22Rv1 (cell line): ENCODE results near the gene DOCK7.

Source experiments
- H3K27ac ChIP-seq: fragments of 450-650 bp; 2 replicates; pipeline ENCODE4 v1.5.1; 2017
- ZFX ChIP-seq: fragments of 450-650 bp; IDR thresholded peaks from 2 replicates; pipeline ENCODE4 v1.6.1; 2017; ENCODE audit warnings: antibody characterized with exemption, borderline replicate concordance
- TF ChIP-seq, protein P1 (sequence below): fragments of 450-650 bp; IDR thresholded peaks from 2 replicates; pipeline ENCODE4 v1.5.1; 2017; ENCODE audit warnings: mild to moderate bottlenecking

The DOCK7 gene

GRCh38 chr1:62687903-62688686 lies at the start of gene DOCK7:
DOCK7 (minus strand) TSS chr1:62688386; CDS start chr1:62688264, 122 bp downstream.
- TF ChIP-seq ZFX, result no peak
- TF ChIP-seq, protein P1, sequence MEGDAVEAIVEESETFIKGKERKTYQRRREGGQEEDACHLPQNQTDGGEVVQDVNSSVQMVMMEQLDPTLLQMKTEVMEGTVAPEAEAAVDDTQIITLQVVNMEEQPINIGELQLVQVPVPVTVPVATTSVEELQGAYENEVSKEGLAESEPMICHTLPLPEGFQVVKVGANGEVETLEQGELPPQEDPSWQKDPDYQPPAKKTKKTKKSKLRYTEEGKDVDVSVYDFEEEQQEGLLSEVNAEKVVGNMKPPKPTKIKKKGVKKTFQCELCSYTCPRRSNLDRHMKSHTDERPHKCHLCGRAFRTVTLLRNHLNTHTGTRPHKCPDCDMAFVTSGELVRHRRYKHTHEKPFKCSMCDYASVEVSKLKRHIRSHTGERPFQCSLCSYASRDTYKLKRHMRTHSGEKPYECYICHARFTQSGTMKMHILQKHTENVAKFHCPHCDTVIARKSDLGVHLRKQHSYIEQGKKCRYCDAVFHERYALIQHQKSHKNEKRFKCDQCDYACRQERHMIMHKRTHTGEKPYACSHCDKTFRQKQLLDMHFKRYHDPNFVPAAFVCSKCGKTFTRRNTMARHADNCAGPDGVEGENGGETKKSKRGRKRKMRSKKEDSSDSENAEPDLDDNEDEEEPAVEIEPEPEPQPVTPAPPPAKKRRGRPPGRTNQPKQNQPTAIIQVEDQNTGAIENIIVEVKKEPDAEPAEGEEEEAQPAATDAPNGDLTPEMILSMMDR, result no peak

GRCh38 chr1:62735491-62736171 lies 47.4 kb upstream of the DOCK7 start:
- H3K27ac ChIP-seq, result no peak overlapping the region
- no peak for TF ChIP-seq ZFX
- TF ChIP-seq, protein P1, result no peak

More at GRCh38 chr1:62687903-62688686, at the start of gene DOCK7:
- peak within 1 kb of the TSS; percentile 73 for H3K27ac ChIP-seq

DNA sequence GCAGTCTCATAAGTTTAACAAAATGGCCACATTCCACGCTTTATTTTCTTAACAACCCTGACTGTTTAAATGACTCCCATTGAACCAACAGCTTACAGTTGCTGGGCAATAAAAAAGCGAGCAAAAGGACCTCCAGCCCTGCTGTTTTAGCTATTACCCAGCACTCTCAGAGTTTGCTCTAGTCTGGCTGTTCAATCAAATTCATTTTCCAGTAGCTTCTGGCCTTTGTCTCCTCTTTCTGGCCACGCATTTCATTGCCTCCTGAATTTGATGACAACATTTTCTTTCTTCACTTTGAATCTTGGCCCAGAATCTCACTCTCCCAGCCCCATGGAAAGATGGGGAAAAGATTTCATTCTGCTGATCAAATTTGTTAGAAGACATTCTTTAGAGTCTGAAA lies 44.1 kb upstream of the DOCK7 start:
- H3K27ac ChIP-seq, result no peak overlapping the region
- TF ChIP-seq, protein P1, result no peak
- no peak for TF ChIP-seq ZFX

- TF ChIP-seq ZFX, result no peak
- TF ChIP-seq, protein P1, result no peak
- H3K27ac ChIP-seq, result no peak overlapping the region
Observed at GRCh38 chr1:62728963-62729362, 40.8 kb upstream of the DOCK7 start.

DNA sequence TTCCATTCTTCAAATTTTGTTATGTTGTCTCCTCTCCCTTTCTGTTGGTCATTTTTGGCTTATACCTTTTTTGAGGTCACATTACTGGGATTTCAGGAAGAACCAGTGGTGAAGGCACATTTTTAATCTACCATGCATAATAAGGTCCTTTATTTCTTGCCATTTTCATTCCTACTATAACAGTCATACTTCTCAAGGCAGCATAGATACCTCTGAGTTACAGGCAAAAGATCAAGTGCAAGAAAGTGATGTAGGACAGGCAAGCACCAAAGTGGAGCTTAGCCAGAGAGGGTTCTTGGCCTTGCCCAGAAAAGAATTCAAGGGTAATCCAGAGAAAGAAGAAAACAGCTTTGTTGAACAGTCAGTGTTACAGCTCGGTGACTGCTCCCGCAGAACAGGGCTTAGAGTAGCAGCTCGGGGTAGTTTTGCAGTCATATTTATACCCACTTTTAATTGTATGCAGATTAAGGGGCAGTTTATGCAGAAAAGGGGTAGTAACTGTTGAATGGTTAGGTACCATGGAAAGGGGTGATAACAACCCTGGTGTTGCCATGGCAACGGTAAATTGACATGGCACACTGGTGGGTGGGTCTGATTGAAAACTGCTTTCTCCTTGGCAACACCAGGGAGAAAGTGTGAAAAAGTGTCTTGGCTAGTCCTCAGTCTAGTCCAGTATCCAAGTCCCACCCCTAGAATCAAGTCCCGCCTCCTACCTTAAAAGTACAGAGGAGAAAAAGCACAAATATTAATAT lies 39.6 kb upstream of the DOCK7 start:
- H3K27ac ChIP-seq, result no peak overlapping the region
- TF ChIP-seq, protein P1, result no peak
- TF ChIP-seq ZFX, result no peak

- TF ChIP-seq ZFX, result no peak
- TF ChIP-seq, protein P1, result no peak
- H3K27ac ChIP-seq, result peak overlapping the region; percentile 50
Observed at GRCh38 chr1:62726011-62726442, 37.8 kb upstream of the DOCK7 start.
